ENCODE measurements around the gene GIMAP6. TPM values are rescaled to one million over a fixed set of nuclear protein-coding genes. Genes with fewer than 3 reads are reported as not detected.
"Not testable (repeated sequence)": the region's sequence is repeated elsewhere in the genome, so short reads cannot be mapped to it uniquely, and the experiment has no call there.

Gene GIMAP6
- total RNA-seq, 3 donors from 2014 or later, result 7.5 to 14.9 (median 13.2) TPM

- Histone ChIP-seq H3K9me3 (no peaks in the 10 kb centered on the region), H3K36me3 (ENCODE audit: low read depth) (no peaks in the 10 kb centered on the region), H3K4me1 (ENCODE audit: low read depth) (no peaks in the 10 kb centered on the region), H3K4me3 (no peak overlapping the region)
- intact Hi-C loops (cut with DNase I, micrococcal nuclease), result no loop called here
- DNase-seq, result no peak
- TF ChIP-seq CTCF (IDR thresholded peaks at IDR 0.05), result no peak
- ATAC-seq, result no peak
These were observed 10.8 kb downstream of the GIMAP6 start for GRCh38 chr7:150621376-150621775.

GRCh38 chr7:150620617-150621371, 11.4 kb downstream of the GIMAP6 start:
- DNase-seq (no peak), ATAC-seq (no peak)
- intact Hi-C loops (cut with DNase I, micrococcal nuclease), result no loop called here
- H3K36me3 ChIP-seq (ENCODE audit: low read depth), result no peaks in the 10 kb centered on the region
- H3K9me3 ChIP-seq, result no peaks in the 10 kb centered on the region
- no peak for TF ChIP-seq CTCF (IDR thresholded peaks at IDR 0.05)
- H3K4me1 ChIP-seq (ENCODE audit: low read depth), result no peaks in the 10 kb centered on the region
- H3K4me3 ChIP-seq, result no peak overlapping the region

- no peaks in the 10 kb centered on the region for H3K9me3 ChIP-seq
- H3K4me3 ChIP-seq, result no peak overlapping the region
- ATAC-seq, result no peak
- no peak for DNase-seq
- no peak for TF ChIP-seq CTCF (IDR thresholded peaks at IDR 0.05)
- intact Hi-C loops (cut with DNase I, micrococcal nuclease), result no loop called here
- H3K36me3 ChIP-seq (ENCODE audit: low read depth), result no peaks in the 10 kb centered on the region
- no peaks in the 10 kb centered on the region for H3K4me1 ChIP-seq (ENCODE audit: low read depth)
These were observed 12.1 kb downstream of the GIMAP6 start for GRCh38 chr7:150620061-150620460.

GRCh38 chr7:150615221-150615755, 16.9 kb downstream of the GIMAP6 start:
- H3K36me3 ChIP-seq (ENCODE audit: low read depth); H3K4me1 ChIP-seq (ENCODE audit: low read depth); H3K4me3 ChIP-seq; ATAC-seq; intact Hi-C loops (cut with DNase I, micrococcal nuclease); H3K9me3 ChIP-seq; DNase-seq: not testable (repeated sequence)

- H3K4me3 ChIP-seq; intact Hi-C loops (cut with DNase I, micrococcal nuclease): not testable (repeated sequence)
These were observed 17.8 kb downstream of the GIMAP6 start for GRCh38 chr7:150614426-150614825.

GRCh38 chr7:150613880-150614279, 18.3 kb downstream of the GIMAP6 start:
- Histone ChIP-seq H3K4me1 (ENCODE audit: low read depth) (no peaks in the 10 kb centered on the region), H3K9me3 (no peaks in the 10 kb centered on the region), H3K36me3 (ENCODE audit: low read depth) (no peaks in the 10 kb centered on the region), H3K4me3 (no peak overlapping the region)
- TF ChIP-seq CTCF (IDR thresholded peaks at IDR 0.05), result no peak
- ATAC-seq, result no peak
- intact Hi-C loops (cut with DNase I, micrococcal nuclease), result no loop called here
- DNase-seq, result no peak

More at GRCh38 chr7:150614426-150614825, 17.8 kb downstream of the GIMAP6 start:
- not testable (repeated sequence) for DNase-seq; H3K36me3 ChIP-seq (ENCODE audit: low read depth); H3K4me1 ChIP-seq (ENCODE audit: low read depth); ATAC-seq; H3K9me3 ChIP-seq

All from mucosa of descending colon (tissue), 3 donors.